PFSK-1 (cell line): Measurements from ENCODE around the gene HSPG2.

Experiments
- FOXP2 ChIP-seq: optimal IDR thresholded peaks from 2 replicates; pipeline ENCODE3; 2011; ENCODE audit warnings: borderline replicate concordance, control low read depth, inconsistent platforms; ENCODE audit not compliant: insufficient read depth; ENCODE audit errors: extremely low read length, extremely low read depth
- POLR2AphosphoS5 ChIP-seq: IDR thresholded peaks from 2 replicates; pipeline ENCODE4 v1.6.1; 2012; ENCODE audit warnings: low read depth, mild to moderate bottlenecking, control low read depth, low read length, moderate library complexity
- SIN3A ChIP-seq: IDR thresholded peaks from 2 replicates; pipeline ENCODE4 v1.6.1; 2012; ENCODE audit warnings: mild to moderate bottlenecking, low read length, moderate library complexity, borderline replicate concordance; ENCODE audit not compliant: insufficient read depth
- TAF1 ChIP-seq: IDR thresholded peaks from 2 replicates; pipeline ENCODE4 v1.6.1; 2012; ENCODE audit warnings: low read length, control low read depth, borderline replicate concordance; ENCODE audit not compliant: insufficient read depth
- TF ChIP-seq, protein P1 (sequence below), 2 experiments: IDR thresholded peaks; 2 replicates each; pipeline versions ENCODE4 v1.6.1 to v1.8.0; 2011 to 2012; ENCODE audit warnings: low read depth in 2 of 2, low read length in 2 of 2, control low read depth in 1 of 2, inconsistent platforms in 1 of 2, mild to moderate bottlenecking in 1 of 2, moderate library complexity in 1 of 2; ENCODE audit not compliant: insufficient read depth in 1 of 2

Gene HSPG2

DNA sequence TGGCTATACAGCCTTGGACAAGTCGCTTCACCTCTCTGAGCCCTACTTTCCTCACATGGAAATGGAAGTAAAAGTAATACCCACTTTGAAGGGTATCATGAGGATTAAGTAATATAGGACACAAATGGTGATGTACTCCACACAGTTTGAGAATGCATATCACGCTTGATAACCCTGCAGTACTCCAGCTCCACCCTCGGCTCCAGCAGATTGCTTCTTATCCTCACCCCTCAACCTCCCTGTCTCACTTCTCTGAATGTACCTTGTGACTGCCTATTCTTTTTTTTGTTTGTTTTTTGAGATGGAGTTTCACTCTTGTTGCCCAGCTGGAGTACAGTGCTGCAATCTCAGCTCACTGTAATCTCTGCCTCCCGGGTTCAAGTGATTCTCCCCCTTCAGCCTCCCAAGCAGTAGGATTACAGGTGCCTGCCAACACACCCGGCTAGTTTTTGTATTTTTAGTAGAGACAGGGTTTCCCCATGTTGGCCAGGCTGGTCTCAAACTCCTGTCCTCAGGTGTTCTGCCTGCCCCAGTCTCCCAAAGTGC, 69.6 kb downstream of the HSPG2 start:
- TF ChIP-seq TAF1: no peak
- no peak for TF ChIP-seq FOXP2
- no peak for TF ChIP-seq POLR2AphosphoS5
- TF ChIP-seq, protein P1, sequence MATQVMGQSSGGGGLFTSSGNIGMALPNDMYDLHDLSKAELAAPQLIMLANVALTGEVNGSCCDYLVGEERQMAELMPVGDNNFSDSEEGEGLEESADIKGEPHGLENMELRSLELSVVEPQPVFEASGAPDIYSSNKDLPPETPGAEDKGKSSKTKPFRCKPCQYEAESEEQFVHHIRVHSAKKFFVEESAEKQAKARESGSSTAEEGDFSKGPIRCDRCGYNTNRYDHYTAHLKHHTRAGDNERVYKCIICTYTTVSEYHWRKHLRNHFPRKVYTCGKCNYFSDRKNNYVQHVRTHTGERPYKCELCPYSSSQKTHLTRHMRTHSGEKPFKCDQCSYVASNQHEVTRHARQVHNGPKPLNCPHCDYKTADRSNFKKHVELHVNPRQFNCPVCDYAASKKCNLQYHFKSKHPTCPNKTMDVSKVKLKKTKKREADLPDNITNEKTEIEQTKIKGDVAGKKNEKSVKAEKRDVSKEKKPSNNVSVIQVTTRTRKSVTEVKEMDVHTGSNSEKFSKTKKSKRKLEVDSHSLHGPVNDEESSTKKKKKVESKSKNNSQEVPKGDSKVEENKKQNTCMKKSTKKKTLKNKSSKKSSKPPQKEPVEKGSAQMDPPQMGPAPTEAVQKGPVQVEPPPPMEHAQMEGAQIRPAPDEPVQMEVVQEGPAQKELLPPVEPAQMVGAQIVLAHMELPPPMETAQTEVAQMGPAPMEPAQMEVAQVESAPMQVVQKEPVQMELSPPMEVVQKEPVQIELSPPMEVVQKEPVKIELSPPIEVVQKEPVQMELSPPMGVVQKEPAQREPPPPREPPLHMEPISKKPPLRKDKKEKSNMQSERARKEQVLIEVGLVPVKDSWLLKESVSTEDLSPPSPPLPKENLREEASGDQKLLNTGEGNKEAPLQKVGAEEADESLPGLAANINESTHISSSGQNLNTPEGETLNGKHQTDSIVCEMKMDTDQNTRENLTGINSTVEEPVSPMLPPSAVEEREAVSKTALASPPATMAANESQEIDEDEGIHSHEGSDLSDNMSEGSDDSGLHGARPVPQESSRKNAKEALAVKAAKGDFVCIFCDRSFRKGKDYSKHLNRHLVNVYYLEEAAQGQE (IDR thresholded peaks at IDR 0.05; ENCODE audit: insufficient read depth in 1 of 2, low read depth in 2 of 2, low read length in 2 of 2): no peak
- TF ChIP-seq SIN3A: no peak

DNA sequence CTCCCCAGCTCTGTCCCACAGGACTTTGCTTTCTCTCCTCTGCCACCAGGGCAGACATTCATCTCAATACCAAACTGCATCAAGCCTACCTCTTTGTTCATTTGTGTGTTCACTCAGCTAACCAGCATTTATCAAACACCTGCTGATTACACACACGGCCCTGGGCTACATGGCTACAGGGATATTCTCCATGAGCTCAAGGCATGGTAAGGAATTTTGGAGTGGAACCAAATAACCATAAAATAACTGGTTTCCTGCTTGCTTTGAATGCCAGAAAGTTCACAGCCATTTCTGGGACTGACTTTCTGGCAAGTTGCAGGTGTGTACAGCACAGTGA, 70.4 kb downstream of the HSPG2 start:
- TF ChIP-seq TAF1: no peak
- TF ChIP-seq FOXP2: no peak
- no peak for TF ChIP-seq SIN3A
- TF ChIP-seq, protein P1 (IDR thresholded peaks at IDR 0.05; ENCODE audit: insufficient read depth in 1 of 2, low read depth in 2 of 2, low read length in 2 of 2): no peak
- no peak for TF ChIP-seq POLR2AphosphoS5

DNA sequence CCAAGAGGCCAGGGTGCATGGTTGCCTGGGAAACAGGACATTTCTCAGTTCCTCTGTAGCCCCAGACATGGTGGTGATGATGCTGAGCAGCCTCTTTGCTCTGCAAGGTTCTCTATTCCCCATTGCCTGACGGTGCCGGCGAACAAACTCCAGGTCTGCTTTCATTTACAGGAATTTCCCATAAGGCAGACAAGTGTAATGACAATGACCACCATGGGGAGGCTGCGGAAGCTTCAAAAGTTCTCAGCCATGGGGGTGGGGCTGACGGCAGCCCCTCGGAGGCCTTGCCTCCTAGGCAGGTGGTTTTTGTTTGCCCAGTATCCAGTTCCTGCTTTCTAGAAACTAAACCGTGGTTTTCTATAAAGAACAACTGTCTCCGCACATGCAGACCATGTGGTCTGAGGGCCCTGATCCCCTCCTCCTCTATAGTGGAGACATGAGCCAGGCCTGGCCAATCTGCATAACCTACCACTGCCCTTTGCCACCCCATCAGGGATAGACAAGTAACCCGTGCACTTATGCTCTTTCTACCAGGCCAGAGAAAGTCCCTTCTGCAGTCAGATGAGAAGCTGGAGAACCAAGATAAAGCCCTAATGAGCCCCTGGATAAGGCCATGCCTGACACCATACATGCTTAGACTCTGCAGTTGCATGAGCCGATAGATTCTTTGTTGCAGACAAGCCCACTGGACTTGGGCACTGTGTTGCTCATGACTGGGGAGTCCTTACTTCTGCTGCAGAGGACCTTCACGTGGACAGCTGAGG, 71.0 kb downstream of the HSPG2 start:
- TF ChIP-seq FOXP2: no peak
- TF ChIP-seq, protein P1 (IDR thresholded peaks at IDR 0.05; ENCODE audit: insufficient read depth in 1 of 2, low read depth in 2 of 2, low read length in 2 of 2): no peak

DNA sequence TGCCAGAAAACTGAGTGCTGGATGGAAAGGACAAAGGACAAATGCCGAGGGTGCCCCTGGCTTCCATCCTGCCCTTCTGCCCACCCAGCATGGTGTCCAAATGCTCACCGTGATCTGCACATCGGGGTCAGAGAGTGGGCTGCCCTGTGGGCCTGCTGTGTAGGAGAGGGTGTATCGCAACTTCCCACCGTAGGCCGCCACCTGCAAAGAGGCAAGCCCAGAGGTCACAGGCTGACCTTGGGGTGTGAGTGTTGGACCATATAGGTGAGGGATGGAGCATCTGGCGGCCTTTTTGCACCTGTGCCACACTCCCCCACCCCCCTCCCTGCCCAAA, 71.5 kb downstream of the HSPG2 start:
- TF ChIP-seq FOXP2 (no peak), SIN3A (no peak), POLR2AphosphoS5 (no peak), TAF1 (no peak)
- TF ChIP-seq, protein P1 (IDR thresholded peaks at IDR 0.05; ENCODE audit: insufficient read depth in 1 of 2, low read depth in 2 of 2, low read length in 2 of 2): no peak

DNA sequence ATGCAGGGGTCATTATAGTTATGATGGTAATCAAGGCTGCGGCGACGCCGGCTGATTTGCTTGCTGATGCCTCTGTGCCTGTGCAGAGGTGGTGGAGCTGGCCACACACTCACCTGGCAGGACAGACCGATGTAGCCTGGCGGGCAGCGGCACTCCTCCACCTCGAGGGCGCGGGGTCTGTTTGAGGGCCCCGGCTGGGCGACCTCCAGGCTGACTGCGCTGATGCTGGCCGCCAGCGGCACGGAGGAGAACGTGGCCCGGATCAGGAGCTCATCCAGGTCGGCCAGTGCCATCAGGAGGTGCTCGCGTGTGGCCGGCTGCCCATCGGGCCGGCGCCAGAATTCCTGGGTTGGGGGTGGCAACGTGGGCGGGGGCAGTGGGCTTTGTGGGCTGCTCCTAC, 72.4 kb downstream of the HSPG2 start:
- TF ChIP-seq SIN3A: no peak
